IMR-90 (cell line): ENCODE results near the gene RASGRP1. TPM values are rescaled to one million over a fixed set of nuclear protein-coding genes. Genes with fewer than 3 reads are reported as not detected.

Experiments used
- ATAC-seq: fragments of 200-7000 bp; cut with Tn5 transposase; 2 replicates; pipeline ENCODE4 v1.9.1; 2020; ENCODE audit warnings: low read depth, mild to moderate bottlenecking, moderate library complexity
- BruUV-seq: library from RNA; stranded (reverse); fragments of 400-500 nt; replicated peaks from 2 replicates; lab custom pipeline; 2021; lab: Mats Ljungman, UMichigan
- CTCF ChIA-PET: fragments of 300-600 bp; formaldehyde crosslinking; extraction: SDS; loops from one replicate; lab custom pipeline; 2021; ENCODE audit warnings: antibody characterized with exemption; lab: Yijun Ruan, JAX
- POLR2A ChIA-PET: fragments of 300-600 bp; sonication (Branson Sonifier 250); formaldehyde crosslinking; loops from one replicate; lab custom pipeline; 2022; ENCODE audit warnings: antibody characterized with exemption; ENCODE audit not compliant: unreplicated experiment; lab: Charles Lee
- DNase-seq: peaks from one replicate; pipeline ENCODE4 v3.0.0; 2013
- H2AFZ ChIP-seq: replicated peaks from 2 replicates; pipeline ENCODE3; 2013; ENCODE audit warnings: low read length, mild to moderate bottlenecking; ENCODE audit not compliant: poor library complexity
- H2AK5ac ChIP-seq: 2 replicates; pipeline ENCODE4 v1.6.1; 2013; ENCODE audit warnings: low read depth, low read length, inconsistent platforms
- H2AK9ac ChIP-seq: replicated peaks from 2 replicates; pipeline ENCODE3; 2013; ENCODE audit warnings: mild to moderate bottlenecking, low read depth, low read length, moderate library complexity; ENCODE audit not compliant: poor library complexity
- H2BK120ac ChIP-seq: 2 replicates; pipeline ENCODE4 v1.6.1; 2013; ENCODE audit warnings: low read depth, low read length, inconsistent platforms
- H2BK15ac ChIP-seq: 3 replicates; pipeline ENCODE4 v1.6.1; 2013; ENCODE audit warnings: low read depth, low read length, inconsistent platforms
- H2BK20ac ChIP-seq: 2 replicates; pipeline ENCODE4 v1.6.1; 2013; ENCODE audit warnings: low read depth, mild to moderate bottlenecking, inconsistent platforms, low read length, moderate library complexity
- H2BK5ac ChIP-seq: 2 replicates; pipeline ENCODE4 v1.6.1; 2013; ENCODE audit warnings: mild to moderate bottlenecking, low read depth, low read length, inconsistent platforms; ENCODE audit not compliant: poor library complexity, severe bottlenecking
- H3K14ac ChIP-seq: replicated peaks from 2 replicates; pipeline ENCODE4 v1.6.1; 2013; ENCODE audit warnings: low read depth, low read length, inconsistent platforms
- H3K18ac ChIP-seq: 2 replicates; pipeline ENCODE4 v1.6.1; 2013; ENCODE audit warnings: low read depth, low read length, control low read depth
- H3K23ac ChIP-seq: 2 replicates; pipeline ENCODE4 v1.6.1; 2013; ENCODE audit warnings: low read depth, low read length, inconsistent platforms
- H3K27ac ChIP-seq: 2 replicates; pipeline ENCODE4 v1.5.1; 2013; ENCODE audit warnings: mild to moderate bottlenecking, control low read depth, low read length; ENCODE audit not compliant: insufficient read depth
- H3K27me3 ChIP-seq: 2 replicates; pipeline ENCODE4 v1.6.1; 2013; ENCODE audit warnings: low read length; ENCODE audit not compliant: control insufficient read depth, insufficient read depth
- H3K36me3 ChIP-seq: 2 replicates; pipeline ENCODE4 v1.6.1; 2013; ENCODE audit warnings: low read length, mixed read lengths; ENCODE audit not compliant: control insufficient read depth, insufficient read depth
- H3K4ac ChIP-seq: 2 replicates; pipeline ENCODE4 v1.6.1; 2013; ENCODE audit warnings: low read depth, low read length, inconsistent platforms
- H3K4me1 ChIP-seq: 2 replicates; pipeline ENCODE4 v1.6.1; 2013; ENCODE audit warnings: low read length, mixed read lengths; ENCODE audit not compliant: control insufficient read depth, insufficient read depth
- H3K4me2 ChIP-seq: 2 replicates; pipeline ENCODE4 v1.6.1; 2013; ENCODE audit warnings: low read depth, mild to moderate bottlenecking, control low read depth, low read length, moderate library complexity
- H3K4me3 ChIP-seq: 2 replicates; pipeline ENCODE4 v1.5.1; 2013; ENCODE audit warnings: low read depth, mild to moderate bottlenecking, control low read depth, low read length, moderate library complexity; ENCODE audit not compliant: insufficient read depth
- H3K56ac ChIP-seq: 2 replicates; pipeline ENCODE4 v1.6.1; 2013; ENCODE audit warnings: low read length, inconsistent platforms; ENCODE audit not compliant: insufficient read depth; ENCODE audit errors: extremely low read depth
- H3K79me1 ChIP-seq, 2 experiments: 2 replicates each; pipeline ENCODE4 v1.6.1; 2013; ENCODE audit warnings: low read length in 2 of 2, inconsistent platforms in 1 of 2, low read depth in 1 of 2
- H3K9ac ChIP-seq: 2 replicates; pipeline ENCODE4 v1.6.1; 2013; ENCODE audit warnings: low read depth, low read length, control low read depth
- H3K9me1 ChIP-seq: 2 replicates; pipeline ENCODE4 v1.6.1; 2013; ENCODE audit warnings: low read length, inconsistent platforms; ENCODE audit not compliant: insufficient read depth
- H3K9me3 ChIP-seq: 2 replicates; pipeline ENCODE4 v1.6.1; 2013; ENCODE audit warnings: low read length; ENCODE audit not compliant: control insufficient read depth, insufficient read depth
- H4K20me1 ChIP-seq: 2 replicates; pipeline ENCODE4 v1.6.1; 2013; ENCODE audit warnings: low read length, inconsistent platforms; ENCODE audit not compliant: insufficient read depth
- H4K5ac ChIP-seq: 2 replicates; pipeline ENCODE4 v1.6.1; 2013; ENCODE audit warnings: mild to moderate bottlenecking, low read depth, low read length, control low read depth
- H4K8ac ChIP-seq, 2 experiments: 2 replicates each; pipeline ENCODE4 v1.6.1; 2013; ENCODE audit warnings: low read depth in 2 of 2, low read length in 2 of 2, control low read depth in 1 of 2, inconsistent platforms in 1 of 2
- H4K91ac ChIP-seq: 2 replicates; pipeline ENCODE4 v1.6.1; 2013; ENCODE audit warnings: low read depth, low read length, inconsistent platforms; ENCODE audit not compliant: insufficient read depth
- CEBPB ChIP-seq: IDR thresholded peaks from 2 replicates; pipeline ENCODE4 v1.6.1; 2012; ENCODE audit warnings: low read depth, low read length, improper control_type of control experiment
- FOS ChIP-seq: fragments of 150-350 bp; IDR thresholded peaks from 2 replicates; pipeline ENCODE4 v1.6.1; 2016; ENCODE audit warnings: low read depth, low read length
- RFX5 ChIP-seq: IDR thresholded peaks from 2 replicates; pipeline ENCODE4 v1.8.0; 2012; ENCODE audit warnings: low read depth, mild to moderate bottlenecking, low read length, moderate library complexity
- WGBS, 2 experiments: methylation state at CpG; one replicate each; pipeline versions ENCODE4 v1.1.5 to v1.1.7; 2013; ENCODE audit warnings: missing lambda C conversion rate in 2 of 2; ENCODE audit not compliant: insufficient read length in 1 of 2; ENCODE audit errors: extremely low coverage in 2 of 2; 5-methylcytosine and 5-hydroxymethylcytosine counted together
- dilution Hi-C: fragments of 300-500 bp; cut with HindIII; formaldehyde crosslinking; loops from one replicate; pipeline ENCODE4 v1.14.3; 2018; ENCODE audit warnings: low sequenced_read_pairs; ENCODE audit not compliant: unreplicated experiment
- in situ Hi-C: fragments of 300-500 bp; cut with MboI; formaldehyde crosslinking; loops from 3 replicates; pipeline ENCODE4 v1.14.3; 2019; ENCODE audit warnings: low sequenced_read_pairs, inconsistent platforms, mixed read lengths
- intact Hi-C: fragments of 100-400 bp; cut with micrococcal nuclease; formaldehyde crosslinking; loops from 2 replicates; pipeline ENCODE4 v1.10.0; 2022
- polyA plus RNA-seq, 3 experiments: library from polyadenylated mRNA; depleted of rRNA; stranded (reverse); fragments of >200 nt; gene quantifications; 2 replicates each; pipeline ENCODE4 v1.2.3, GENCODE V29; 2012; ENCODE audit warnings: low replicate concordance in 1 of 3
- total RNA-seq: library from RNA; depleted of rRNA; stranded (reverse); fragments of >200 nt; gene quantifications from 2 replicates; pipeline ENCODE4 v1.2.3, GENCODE V29; 2012
- TF ChIP-seq, protein P1 (sequence below): fragments of 150-350 bp; IDR thresholded peaks from 2 replicates; pipeline ENCODE4 v1.6.1; 2017; ENCODE audit warnings: mild to moderate bottlenecking, antibody characterized with exemption, low read length, low read depth

RASGRP1 gene
- total and polyA plus RNA-seq, 2 of the 4 experiments (the other 2 are of a cell fraction), result 1.4 to 3.2 TPM

DNA sequence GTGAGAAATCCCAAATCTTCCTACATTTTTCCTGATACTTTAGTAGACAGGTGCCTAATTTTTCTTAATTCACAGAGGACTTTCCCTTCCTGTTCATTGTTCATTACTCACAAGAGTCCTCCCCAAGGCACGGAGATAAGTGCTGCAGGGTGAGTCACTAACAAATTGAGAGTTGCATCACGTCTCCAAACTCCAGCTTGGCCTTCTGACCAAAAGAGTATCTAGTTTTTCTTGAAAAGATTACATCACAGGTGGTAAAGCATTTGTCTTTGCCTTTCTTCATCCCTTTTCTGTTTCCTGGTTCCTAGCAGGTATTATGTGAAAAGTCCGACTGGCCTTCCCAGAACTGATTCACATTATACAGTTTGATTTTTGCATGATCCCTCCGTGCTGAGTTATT, 24.9 kb upstream of the RASGRP1 start:
- H4K91ac ChIP-seq, result no peak overlapping the region
- intact Hi-C loops, result loop anchor here (5.0 kb wide), 1 partner anchor 78 kb away; no protein-coding TSS in a partner anchor

More for the DNA sequence above, 24.9 kb upstream of the RASGRP1 start:
- no peak overlapping the region for H3K27ac ChIP-seq
- no peak overlapping the region for H2BK20ac ChIP-seq
- CTCF ChIA-PET, result interaction anchor here (0.6 kb wide), 1 partner anchor 72 kb away, joined by 3 read pairs; no protein-coding TSS in a partner anchor
- H4K20me1 ChIP-seq, result no peaks in the 10 kb centered on the region
- no peaks in the 10 kb centered on the region for H3K36me3 ChIP-seq
- no peaks in the 10 kb centered on the region for H3K9me1 ChIP-seq
- no peak overlapping the region for H3K9ac ChIP-seq
- H3K4ac ChIP-seq, result no peak overlapping the region
- H2AK9ac ChIP-seq, result no peak overlapping the region
- no peak overlapping the region for H3K56ac ChIP-seq
- peaks cover 2% of the 10 kb centered on the region; the same call in 1 of the 2 replicates for H3K9me3 ChIP-seq
- ATAC-seq, result peak; percentile 72
- H3K4me2 ChIP-seq, result no peak overlapping the region
- 50% methylated on average over 1 of the region's 4 CpGs; no CpG with 5 or more reads in 1 of the 2 experiments for WGBS, 2 experiments
- no peak overlapping the region for H3K4me3 ChIP-seq
- peak; percentile 85 for DNase-seq
- POLR2A ChIA-PET, result no interaction called here
- H2AK5ac ChIP-seq, result no peak overlapping the region
- H3K79me1 ChIP-seq, result no peaks in the 10 kb centered on the region
- TF ChIP-seq, protein P1, sequence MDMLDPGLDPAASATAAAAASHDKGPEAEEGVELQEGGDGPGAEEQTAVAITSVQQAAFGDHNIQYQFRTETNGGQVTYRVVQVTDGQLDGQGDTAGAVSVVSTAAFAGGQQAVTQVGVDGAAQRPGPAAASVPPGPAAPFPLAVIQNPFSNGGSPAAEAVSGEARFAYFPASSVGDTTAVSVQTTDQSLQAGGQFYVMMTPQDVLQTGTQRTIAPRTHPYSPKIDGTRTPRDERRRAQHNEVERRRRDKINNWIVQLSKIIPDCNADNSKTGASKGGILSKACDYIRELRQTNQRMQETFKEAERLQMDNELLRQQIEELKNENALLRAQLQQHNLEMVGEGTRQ, result no peak
- TF ChIP-seq FOS, result peak; percentile 82
- TF ChIP-seq CEBPB, result peak; percentile 97
- TF ChIP-seq RFX5, result no peak
- no peak overlapping the region for H3K23ac ChIP-seq
- no peak overlapping the region for H2BK120ac ChIP-seq
- H2BK15ac ChIP-seq, result no peak overlapping the region
- dilution Hi-C loops, result no loop called here
- no peaks in the 10 kb centered on the region for H3K4me1 ChIP-seq
- no peak overlapping the region for H4K8ac ChIP-seq
- in situ Hi-C loops, result no loop called here
- no peak overlapping the region for H3K18ac ChIP-seq
- no peak overlapping the region for H2AFZ ChIP-seq
- no peak overlapping the region for H4K5ac ChIP-seq
- peaks cover 37% of the 10 kb centered on the region for H3K27me3 ChIP-seq
- H3K14ac ChIP-seq, result no peak overlapping the region
- H2BK5ac ChIP-seq, result no peak overlapping the region
- BruUV-seq, result no TSS peak
